GM10248 (cell line): ENCODE data around the gene KRT39.
"Not testable (repeated sequence)": the region's sequence is repeated elsewhere in the genome, so short reads cannot be mapped to it uniquely, and the experiment has no call there.

Experiments
- CTCF ChIA-PET: fragments of 300-600 bp; sonication (Branson Sonifier 250); formaldehyde crosslinking; extraction: SDS; loops from one replicate; lab custom pipeline; 2021; ENCODE audit warnings: antibody characterized with exemption; lab: Yijun Ruan, JAX
- POLR2A ChIA-PET: fragments of 350-650 bp; sonication (Branson Sonifier 250); formaldehyde crosslinking; extraction: SDS; loops from one replicate; lab custom pipeline; 2020; ENCODE audit warnings: antibody characterized with exemption; lab: Yijun Ruan, JAX
- DNase-seq: peaks from one replicate; pipeline ENCODE4 v3.0.0; 2012; ENCODE audit errors: extremely low spot score
- TF ChIP-seq, protein P1 (sequence below): IDR thresholded peaks from 2 replicates; pipeline ENCODE4 v1.5.1; 2012; ENCODE audit warnings: mild to moderate bottlenecking, low read depth; ENCODE audit errors: extremely low read depth, missing control alignments, control extremely low read depth

KRT39 gene

GRCh38 chr17:41009936-41010335 is 43.2 kb upstream of the KRT39 start:
- TF ChIP-seq, protein P1, sequence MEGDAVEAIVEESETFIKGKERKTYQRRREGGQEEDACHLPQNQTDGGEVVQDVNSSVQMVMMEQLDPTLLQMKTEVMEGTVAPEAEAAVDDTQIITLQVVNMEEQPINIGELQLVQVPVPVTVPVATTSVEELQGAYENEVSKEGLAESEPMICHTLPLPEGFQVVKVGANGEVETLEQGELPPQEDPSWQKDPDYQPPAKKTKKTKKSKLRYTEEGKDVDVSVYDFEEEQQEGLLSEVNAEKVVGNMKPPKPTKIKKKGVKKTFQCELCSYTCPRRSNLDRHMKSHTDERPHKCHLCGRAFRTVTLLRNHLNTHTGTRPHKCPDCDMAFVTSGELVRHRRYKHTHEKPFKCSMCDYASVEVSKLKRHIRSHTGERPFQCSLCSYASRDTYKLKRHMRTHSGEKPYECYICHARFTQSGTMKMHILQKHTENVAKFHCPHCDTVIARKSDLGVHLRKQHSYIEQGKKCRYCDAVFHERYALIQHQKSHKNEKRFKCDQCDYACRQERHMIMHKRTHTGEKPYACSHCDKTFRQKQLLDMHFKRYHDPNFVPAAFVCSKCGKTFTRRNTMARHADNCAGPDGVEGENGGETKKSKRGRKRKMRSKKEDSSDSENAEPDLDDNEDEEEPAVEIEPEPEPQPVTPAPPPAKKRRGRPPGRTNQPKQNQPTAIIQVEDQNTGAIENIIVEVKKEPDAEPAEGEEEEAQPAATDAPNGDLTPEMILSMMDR = no peak
- ChIA-PET CTCF (no interaction called here), POLR2A (no interaction called here)
- no peak for DNase-seq

DNA sequence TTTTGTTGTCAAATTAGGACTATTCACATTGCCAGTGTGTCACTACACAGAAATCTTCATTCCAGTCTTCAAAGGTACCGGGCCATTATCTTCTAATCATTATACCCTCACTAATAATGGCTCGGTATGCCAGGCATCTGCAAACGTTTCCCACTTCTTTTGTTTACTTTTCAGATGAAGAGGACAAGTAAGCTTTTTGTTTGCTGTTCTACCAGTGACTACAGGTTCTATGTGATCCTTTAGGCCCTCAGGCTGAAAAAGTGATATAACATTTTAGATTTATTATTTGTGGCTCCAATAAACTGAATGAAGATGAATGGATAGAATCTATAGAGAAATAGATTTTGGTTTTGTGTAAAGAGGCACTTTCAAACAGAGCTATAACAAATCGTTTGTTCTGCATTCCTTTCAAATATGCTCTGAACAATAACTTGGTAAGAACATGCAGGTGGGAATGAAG is 42.6 kb upstream of the KRT39 start:
- CTCF ChIA-PET = no interaction called here
- POLR2A ChIA-PET = no interaction called here
- no peak for DNase-seq
- TF ChIP-seq, protein P1 = no peak

- DNase-seq = no peak
- POLR2A ChIA-PET = no interaction called here
- CTCF ChIA-PET = no interaction called here
- TF ChIP-seq, protein P1 = no peak
Measured at GRCh38 chr17:41008811-41009210, 42.1 kb upstream of the KRT39 start, which contains the start of gene KRTAP3-1. Gene KRTAP3-1, minus strand, starts transcription at chr17:41009128. Its CDS starts 54 bp downstream, at chr17:41009074.

DNA sequence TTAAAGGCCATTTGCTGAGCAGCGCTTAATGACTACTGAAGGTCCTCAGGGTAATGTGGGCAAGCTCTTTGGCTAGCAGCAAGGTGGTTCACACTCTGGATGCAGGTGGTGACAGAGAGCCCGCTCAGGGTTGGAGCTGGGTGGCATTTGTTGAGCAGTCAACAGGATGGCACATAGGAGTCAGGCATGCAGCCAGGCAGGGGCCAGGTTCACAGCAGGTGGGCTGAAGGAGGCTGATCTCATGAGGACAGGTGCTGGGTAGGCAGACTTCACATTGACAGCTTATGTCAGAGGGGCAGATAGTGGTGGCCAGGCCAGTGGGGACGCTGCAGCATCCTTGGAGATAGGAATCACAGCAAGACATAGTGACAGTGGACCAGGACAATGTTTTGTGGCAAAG is 37.6 kb upstream of the KRT39 start:
- POLR2A ChIA-PET = no interaction called here
- no peak for DNase-seq
- TF ChIP-seq, protein P1 = no peak
- CTCF ChIA-PET = no interaction called here

DNA sequence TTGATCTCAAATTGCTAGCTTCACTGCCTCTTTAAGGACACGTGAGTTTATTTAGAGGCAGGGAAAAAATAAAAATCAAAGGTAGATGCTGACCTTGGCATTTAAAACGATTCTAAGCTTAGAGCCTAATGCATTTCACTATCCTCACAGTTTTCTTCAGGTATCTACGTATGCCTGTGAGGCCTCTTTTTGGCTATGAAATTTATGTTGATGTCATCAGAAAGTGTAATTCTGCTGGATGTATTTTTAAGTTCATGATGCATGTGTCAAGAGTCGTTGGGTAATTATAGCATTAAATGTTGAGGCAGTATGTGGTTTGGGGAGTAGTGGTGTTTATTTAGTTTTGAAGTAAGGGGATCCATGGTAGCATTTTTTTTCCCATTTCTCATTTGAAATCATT is 37.2 kb upstream of the KRT39 start:
- no peak for DNase-seq
- TF ChIP-seq, protein P1 = no peak
- POLR2A ChIA-PET = no interaction called here
- CTCF ChIA-PET = no interaction called here

- ChIA-PET POLR2A (no interaction called here), CTCF (no interaction called here)
- TF ChIP-seq, protein P1 = no peak
- DNase-seq = no peak
Measured at GRCh38 chr17:41002814-41003213, 36.1 kb upstream of the KRT39 start.

DNA sequence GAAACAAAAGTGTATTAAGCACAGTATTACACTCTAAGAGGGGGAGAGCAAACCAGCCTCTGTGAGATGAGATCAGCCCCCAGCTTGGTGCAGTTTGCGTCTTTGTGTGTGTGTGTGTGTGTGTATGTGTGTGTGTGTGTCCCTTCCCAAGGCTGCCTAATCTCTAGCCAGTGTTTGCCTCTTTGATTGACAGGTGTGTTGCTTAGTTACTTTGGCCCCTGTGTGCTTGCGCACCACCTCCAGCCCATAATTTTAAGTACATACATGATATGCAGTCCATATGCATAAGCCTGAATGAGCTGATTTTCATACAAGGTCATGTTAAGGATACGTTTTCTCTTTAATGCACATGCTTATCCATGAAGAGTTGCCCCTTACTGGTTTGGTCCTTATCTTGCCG is 35.0 kb upstream of the KRT39 start:
- CTCF ChIA-PET = interaction anchor here (1.1 kb wide), 1 partner anchor 16 kb away, joined by 3 read pairs; no protein-coding TSS in a partner anchor
- no peak for DNase-seq
- TF ChIP-seq, protein P1 = no peak
- POLR2A ChIA-PET = no interaction called here

GRCh38 chr17:40999563-40999962 is 32.8 kb upstream of the KRT39 start, which contains the start of gene KRTAP3-2:
Gene KRTAP3-2, minus strand, starts transcription at chr17:40999906. Its CDS starts 53 bp downstream, at chr17:40999853.
- POLR2A ChIA-PET, CTCF ChIA-PET, DNase-seq: not testable (repeated sequence)
